NB4 (cell line): ENCODE results near the gene ARL10.

Source experiments
- DNase-seq: peaks from one replicate; pipeline ENCODE4 v3.0.0; 2010; ENCODE audit warnings: low read depth
- H3K4me3 ChIP-seq: one replicate; pipeline ENCODE4 v1.5.1; 2011; ENCODE audit warnings: mild to moderate bottlenecking, low read depth, low read length, moderate library complexity
- MYC ChIP-seq: IDR thresholded peaks from 2 replicates; pipeline ENCODE4 v1.6.1; 2011; ENCODE audit warnings: low read depth, low read length
- POLR2A ChIP-seq: IDR thresholded peaks from 2 replicates; pipeline ENCODE4 v1.6.1; 2011; ENCODE audit warnings: mild to moderate bottlenecking; ENCODE audit not compliant: insufficient read length; ENCODE audit errors: extremely low read depth
- TF ChIP-seq, protein P1 (sequence below): IDR thresholded peaks from 2 replicates; pipeline ENCODE4 v1.6.1; 2011; ENCODE audit warnings: low read depth, low read length
- TF ChIP-seq, protein P2 (sequence below): IDR thresholded peaks from one replicate; pipeline ENCODE4 v1.5.1; 2012; ENCODE audit warnings: low read depth, low read length

Gene ARL10

DNA sequence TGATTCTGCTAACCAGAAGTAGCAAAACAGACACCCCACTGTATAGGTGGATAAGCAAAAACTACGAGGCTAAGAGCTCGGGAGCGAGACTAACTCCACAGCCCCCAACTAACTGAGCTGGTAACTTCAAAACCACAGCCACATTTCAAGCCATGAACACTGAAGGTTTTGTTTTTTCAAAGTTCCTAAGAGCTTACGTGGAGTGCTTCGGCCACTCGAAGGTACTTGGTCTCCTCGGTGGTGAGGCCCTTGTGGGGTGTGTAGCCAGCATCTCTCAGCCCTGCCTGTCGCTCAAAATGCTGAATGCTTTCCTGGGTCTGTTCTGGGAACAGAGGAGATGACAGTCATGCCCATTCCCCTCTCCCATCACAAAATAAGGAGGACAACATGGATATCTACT lies 14.9 kb upstream of the ARL10 start:
- TF ChIP-seq POLR2A (no peak), MYC (no peak)
- TF ChIP-seq, protein P1, sequence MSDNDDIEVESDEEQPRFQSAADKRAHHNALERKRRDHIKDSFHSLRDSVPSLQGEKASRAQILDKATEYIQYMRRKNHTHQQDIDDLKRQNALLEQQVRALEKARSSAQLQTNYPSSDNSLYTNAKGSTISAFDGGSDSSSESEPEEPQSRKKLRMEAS, result no peak
- TF ChIP-seq, protein P2, sequence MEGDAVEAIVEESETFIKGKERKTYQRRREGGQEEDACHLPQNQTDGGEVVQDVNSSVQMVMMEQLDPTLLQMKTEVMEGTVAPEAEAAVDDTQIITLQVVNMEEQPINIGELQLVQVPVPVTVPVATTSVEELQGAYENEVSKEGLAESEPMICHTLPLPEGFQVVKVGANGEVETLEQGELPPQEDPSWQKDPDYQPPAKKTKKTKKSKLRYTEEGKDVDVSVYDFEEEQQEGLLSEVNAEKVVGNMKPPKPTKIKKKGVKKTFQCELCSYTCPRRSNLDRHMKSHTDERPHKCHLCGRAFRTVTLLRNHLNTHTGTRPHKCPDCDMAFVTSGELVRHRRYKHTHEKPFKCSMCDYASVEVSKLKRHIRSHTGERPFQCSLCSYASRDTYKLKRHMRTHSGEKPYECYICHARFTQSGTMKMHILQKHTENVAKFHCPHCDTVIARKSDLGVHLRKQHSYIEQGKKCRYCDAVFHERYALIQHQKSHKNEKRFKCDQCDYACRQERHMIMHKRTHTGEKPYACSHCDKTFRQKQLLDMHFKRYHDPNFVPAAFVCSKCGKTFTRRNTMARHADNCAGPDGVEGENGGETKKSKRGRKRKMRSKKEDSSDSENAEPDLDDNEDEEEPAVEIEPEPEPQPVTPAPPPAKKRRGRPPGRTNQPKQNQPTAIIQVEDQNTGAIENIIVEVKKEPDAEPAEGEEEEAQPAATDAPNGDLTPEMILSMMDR, result no peak
- DNase-seq, result no peak

DNA sequence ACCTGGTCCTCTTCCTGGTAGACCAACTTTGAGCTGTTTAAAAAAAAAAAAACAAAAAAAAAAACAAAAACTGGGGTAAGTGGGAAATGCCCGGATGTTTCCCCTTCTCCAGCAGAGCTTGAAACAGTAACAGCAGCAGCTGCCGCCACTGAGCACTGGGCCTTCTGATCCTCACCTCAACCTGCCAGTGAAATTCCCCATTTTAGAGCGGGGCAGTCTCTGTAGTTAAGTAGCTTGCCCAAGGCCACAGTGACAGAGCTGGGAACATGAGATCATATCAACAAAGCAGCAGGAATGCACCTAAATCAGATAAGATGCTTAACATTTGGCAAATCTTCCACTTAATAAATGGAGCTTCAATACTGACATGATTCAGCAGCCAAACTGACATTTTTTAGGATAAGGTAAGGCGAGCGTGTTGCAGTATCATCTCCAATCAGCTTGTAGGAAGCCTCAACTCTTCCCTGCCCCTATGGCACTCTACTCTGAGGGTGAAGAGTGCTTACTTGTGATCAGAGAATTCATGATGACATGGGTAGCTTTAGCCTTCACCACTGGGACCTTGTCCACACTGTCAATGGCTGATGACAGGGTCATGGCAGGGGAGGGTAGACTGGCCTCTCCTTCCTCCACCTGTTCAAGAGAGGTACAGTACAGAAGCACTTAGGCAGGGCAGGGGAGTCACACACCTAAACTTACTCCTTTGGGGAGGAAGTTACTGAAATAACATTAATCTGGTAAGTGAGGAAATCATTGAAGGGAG lies 13.0 kb upstream of the ARL10 start:
- no peak for DNase-seq
- no peak for TF ChIP-seq MYC
- TF ChIP-seq, protein P2, result no peak
- TF ChIP-seq POLR2A, result no peak
- TF ChIP-seq, protein P1, result no peak
- H3K4me3 ChIP-seq, result no peak overlapping the region

More for the DNA sequence above, 14.9 kb upstream of the ARL10 start:
- no peak overlapping the region for H3K4me3 ChIP-seq

DNA sequence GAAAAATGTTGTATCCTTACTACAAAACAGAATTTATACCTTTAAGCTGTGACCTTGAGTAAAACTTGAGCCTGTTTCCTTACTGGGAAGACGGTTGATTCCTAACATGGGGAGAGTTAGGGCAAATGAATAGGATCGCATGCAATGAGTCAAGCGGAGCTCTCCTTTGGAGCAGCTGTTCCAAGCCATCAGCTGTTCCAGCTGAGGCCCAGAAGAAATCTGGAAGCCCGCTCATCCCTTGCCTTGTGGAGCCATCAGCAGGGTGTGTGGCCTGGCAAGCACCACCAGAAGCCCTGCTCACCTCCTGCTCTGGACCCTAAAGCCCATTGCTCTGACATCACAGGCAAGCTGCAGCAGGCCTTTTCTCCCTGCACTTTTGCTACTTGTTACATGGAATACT lies 11.8 kb upstream of the ARL10 start:
- TF ChIP-seq, protein P1, result no peak
- no peak for TF ChIP-seq POLR2A
- TF ChIP-seq, protein P2, result no peak
- no peak for TF ChIP-seq MYC
- DNase-seq, result no peak
- H3K4me3 ChIP-seq, result no peak overlapping the region

DNA sequence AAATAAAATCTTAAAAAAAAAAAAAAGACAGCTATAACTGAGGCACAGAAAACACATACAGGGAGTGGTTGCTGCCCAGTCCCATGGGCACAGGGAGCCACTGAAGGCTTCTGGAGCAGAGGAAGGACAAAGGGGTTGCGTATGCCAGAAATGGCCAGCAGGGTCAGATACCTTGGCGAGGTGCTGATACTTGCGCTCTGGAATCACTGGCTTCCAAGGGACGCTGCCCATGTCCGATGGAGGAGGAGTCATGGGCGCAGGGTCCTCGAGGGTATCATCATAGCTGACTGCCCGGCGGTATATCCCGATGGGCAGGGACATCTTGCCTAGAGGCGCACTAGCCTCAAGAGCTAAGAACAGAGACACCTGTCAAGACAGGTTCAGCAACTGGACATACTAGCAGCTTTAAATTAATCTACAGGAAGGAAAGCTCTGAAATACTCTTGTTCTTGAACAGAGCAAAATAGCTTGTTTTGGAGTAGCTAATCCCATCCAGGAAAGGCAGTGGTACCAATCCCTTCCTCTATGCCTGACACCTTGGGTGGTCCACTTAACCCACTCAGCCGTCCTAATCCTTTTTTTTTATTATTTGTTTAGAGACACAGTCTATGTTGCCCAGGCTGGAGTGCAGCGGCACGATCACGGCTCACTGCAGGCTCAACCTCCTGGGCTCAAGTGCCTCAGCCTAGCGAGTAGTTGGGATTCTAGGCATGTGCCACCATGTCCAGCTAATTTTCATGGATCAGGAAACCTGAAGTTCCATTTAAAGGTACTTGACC lies 9.7 kb upstream of the ARL10 start:
- no peak for DNase-seq
- TF ChIP-seq MYC, result no peak
- TF ChIP-seq, protein P1, result no peak
- H3K4me3 ChIP-seq, result no peak overlapping the region

DNA sequence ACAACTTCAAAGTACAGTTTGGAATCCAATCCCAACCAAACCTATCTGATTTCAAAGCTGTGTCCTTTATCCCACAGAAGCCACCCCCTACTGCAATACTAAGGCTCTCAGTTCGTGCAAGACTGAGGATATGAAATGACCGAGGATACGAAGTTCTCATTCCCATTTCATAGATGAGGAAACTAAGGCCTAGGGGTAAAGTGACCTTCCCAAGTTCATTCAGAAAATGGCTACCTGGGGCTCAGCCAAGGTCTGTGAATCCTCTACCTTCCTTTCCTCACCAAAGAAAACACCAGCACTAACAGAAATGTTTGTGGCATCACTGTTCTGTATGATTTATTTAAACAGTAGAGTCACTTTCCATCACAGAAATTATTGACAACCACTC lies 9.1 kb upstream of the ARL10 start:
- DNase-seq, result no peak
- H3K4me3 ChIP-seq, result no peak overlapping the region
- TF ChIP-seq MYC, result no peak
- TF ChIP-seq, protein P1, result no peak
- no peak for TF ChIP-seq POLR2A
- TF ChIP-seq, protein P2, result no peak

DNA sequence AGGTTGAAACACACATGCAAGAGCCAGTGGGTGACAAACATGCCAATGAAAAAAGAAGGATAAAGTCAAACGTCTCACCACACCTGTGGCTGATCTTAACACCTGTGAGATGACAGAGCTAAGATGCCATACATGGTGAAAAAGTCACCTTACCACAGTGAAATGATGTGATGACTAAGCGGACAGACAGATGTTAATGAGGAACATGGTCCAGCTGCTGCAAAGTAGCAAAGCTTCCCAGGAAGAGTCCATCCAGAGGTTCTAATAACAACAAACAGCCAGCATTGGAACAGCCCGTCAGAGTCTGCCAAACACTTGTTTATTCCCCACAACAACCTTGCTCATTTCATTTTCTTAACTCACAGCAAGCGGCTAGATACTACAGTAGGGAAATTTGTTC lies 5.6 kb upstream of the ARL10 start:
- DNase-seq, result no peak
- TF ChIP-seq POLR2A (no peak), MYC (no peak)
- TF ChIP-seq, protein P2, result no peak
- TF ChIP-seq, protein P1, result no peak
- no peak overlapping the region for H3K4me3 ChIP-seq
